Measurements from ENCODE around the gene GJA9. TPM values are rescaled to one million over a fixed set of nuclear protein-coding genes. Genes with fewer than 3 reads are reported as not detected.

GJA9 gene
- total and polyA plus RNA-seq, 2 of the 8 experiments (the other 6 are each of a cell fraction or from before 2014, with no cell fraction given) = not detected

- 88% methylated on average over 3 of the region's 3 CpGs; no CpG with 5 or more reads in 1 of the 2 experiments for WGBS, 2 experiments (ENCODE audit: extremely low coverage in 1 of 2, insufficient coverage in 1 of 2, insufficient read length in 1 of 2, insufficient replicate concordance in 2 of 2, low coverage in 1 of 2, low lambda C conversion rate in 2 of 2, missing lambda C conversion rate in 1 of 2)
- Histone ChIP-seq H4K5ac (ENCODE audit: insufficient read length, low read depth, low read length) (no peak overlapping the region), H3K4me1 (replicated peaks in 1 of 4; ENCODE audit: control insufficient read depth in 3 of 4, insufficient read depth in 4 of 4, low read length in 3 of 4) (no peaks in the 10 kb centered on the region), H3K36me3 (ENCODE audit: control insufficient read depth in 2 of 4, insufficient read depth in 4 of 4, low read length in 3 of 4) (no peaks in the 10 kb centered on the region), H3K27me3 (replicated peaks in 1 of 4; ENCODE audit: control insufficient read depth in 3 of 4, extremely low read depth in 1 of 4, insufficient read depth in 3 of 4, low read length in 3 of 4) (no peaks in the 10 kb centered on the region), H3K18ac (ENCODE audit: extremely low read depth, low read length) (no peak overlapping the region), H2BK5ac (ENCODE audit: low read depth, low read length) (no peak overlapping the region), H3K27ac (ENCODE audit: low read depth, low read length) (no peak overlapping the region), H3K79me2 (ENCODE audit: control insufficient read depth in 1 of 2, insufficient read depth in 2 of 2, low read length in 2 of 2) (no peaks in the 10 kb centered on the region), H4K8ac (ENCODE audit: extremely low read depth, insufficient read depth, low read length) (no peak overlapping the region), H3K9ac (replicated peaks in 1 of 4; ENCODE audit: extremely low read depth in 1 of 4, low read depth in 3 of 4, low read length in 3 of 4) (no peak overlapping the region), H3K23ac (ENCODE audit: insufficient read length) (no peak overlapping the region), H2AK5ac (ENCODE audit: low read depth, low read length) (no peak overlapping the region), H2AFZ (ENCODE audit: low read length) (no peak overlapping the region), H2BK120ac (replicated peaks; ENCODE audit: low read depth, low read length) (no peak overlapping the region), H4K91ac (replicated peaks; ENCODE audit: insufficient read length, low read length) (no peak overlapping the region), H2BK20ac (ENCODE audit: low read length) (no peak overlapping the region), H2BK15ac (ENCODE audit: low read length) (no peak overlapping the region), H3K9me3 (ENCODE audit: insufficient read depth in 2 of 2, low read depth in 1 of 2, low read length in 1 of 2) (no peaks in the 10 kb centered on the region), H4K20me1 (replicated peaks in 1 of 2; ENCODE audit: control insufficient read depth in 1 of 2, insufficient read depth in 2 of 2, low read length in 2 of 2) (no peaks in the 10 kb centered on the region), H3K79me1 (ENCODE audit: low read depth, low read length) (no peaks in the 10 kb centered on the region), H3K23me2 (ENCODE audit: low read depth, low read length) (no peaks in the 10 kb centered on the region), H3K4ac (replicated peaks; ENCODE audit: insufficient read length, low read depth, low read length) (no peak overlapping the region), H3K4me3 (ENCODE audit: extremely low read depth in 1 of 4, insufficient read depth in 2 of 4, low read depth in 3 of 4, low read length in 4 of 4) (no peak overlapping the region), H3K4me2 (ENCODE audit: insufficient read depth in 1 of 2, low read depth in 2 of 2, low read length in 2 of 2) (no peak overlapping the region), H3K14ac (ENCODE audit: insufficient read length) (no peak overlapping the region), H3K56ac (replicated peaks; ENCODE audit: insufficient read length, low read depth, low read length) (no peak overlapping the region), H2BK12ac (ENCODE audit: low read depth, low read length) (no peak overlapping the region)
- ChIA-PET CTCF (ENCODE audit: partially characterized antibody) (no interaction called here), POLR2A (ENCODE audit: partially characterized antibody) (interaction anchor here (0.6 kb wide), 1 partner anchor 64 kb away, joined by 3 read pairs; no protein-coding TSS in a partner anchor)
- TF ChIP-seq KDM5A (IDR thresholded peaks at IDR 0.05; ENCODE audit: low read length) (no peak), RFX5 (IDR thresholded peaks at IDR 0.05; ENCODE audit: borderline replicate concordance, low read depth, low read length) (no peak), SIN3A (conservative IDR thresholded peaks at IDR 0.05 in 1 of 2, IDR thresholded peaks at IDR 0.05 in 1 of 2; ENCODE audit: low read depth in 1 of 2, low read length in 2 of 2) (no peak), CEBPB (IDR thresholded peaks at IDR 0.05; ENCODE audit: low read depth, low read length) (no peak), SP2 (IDR thresholded peaks at IDR 0.05; ENCODE audit: low read length) (no peak)
- no peak for FAIRE-seq
- DNase-seq (ENCODE audit: low read depth in 1 of 2, low spot score in 2 of 2) = no peak
Observed at GRCh38 chr1:38923607-38924006, 42.2 kb upstream of the GJA9 start.
